HepG2 (cell line): Measurements from ENCODE around the gene KLF16. TPM values are rescaled to one million over a fixed set of nuclear protein-coding genes. Genes with fewer than 3 reads are reported as not detected.

Source experiments
- ATF6 ChIP-seq: sonication (generic); formaldehyde crosslinking; conservative IDR thresholded peaks from 2 replicates; pipeline ENCODE4 v1.4.0; 2020; ENCODE audit warnings: missing genetic modification reagents
- CAMTA2 ChIP-seq: sonication (generic); formaldehyde crosslinking; IDR thresholded peaks from 2 replicates; pipeline ENCODE4 v1.4.0; 2020; ENCODE audit warnings: mild to moderate bottlenecking, missing genetic modification reagents, borderline replicate concordance
- ESRRA ChIP-seq: sonication (generic); formaldehyde crosslinking; IDR thresholded peaks from 2 replicates; pipeline ENCODE4 v1.5.1; 2020; ENCODE audit warnings: mild to moderate bottlenecking, low read depth, missing genetic modification reagents
- FOXK2 ChIP-seq: fragments of 450-650 bp; IDR thresholded peaks from 2 replicates; pipeline ENCODE4 v1.6.1; 2016
- GZF1 ChIP-seq: sonication (generic); formaldehyde crosslinking; IDR thresholded peaks from 2 replicates; pipeline ENCODE4 v1.5.1; 2020; ENCODE audit warnings: mild to moderate bottlenecking, missing genetic modification reagents
- HHEX ChIP-seq: IDR thresholded peaks from 2 replicates; pipeline ENCODE4 v1.6.1; 2016; ENCODE audit warnings: control low read depth
- HOXA9 ChIP-seq: sonication (generic); formaldehyde crosslinking; IDR thresholded peaks from 2 replicates; pipeline ENCODE4 v1.8.1; 2022; ENCODE audit warnings: missing genetic modification reagents, mild to moderate bottlenecking, moderate library complexity, borderline replicate concordance
- LCORL ChIP-seq, 2 experiments: fragments of 450-650 bp in 1 of 2; sonication (generic) in 1 of 2; formaldehyde crosslinking in 1 of 2; IDR thresholded peaks; 2 replicates each; pipeline versions ENCODE4 v1.5.0 to v1.6.1; 2017 to 2020; ENCODE audit warnings: antibody characterized with exemption in 1 of 2, missing genetic modification reagents in 1 of 2
- MLLT10 ChIP-seq: sonication (generic); formaldehyde crosslinking; IDR thresholded peaks from 2 replicates; pipeline ENCODE4 v1.4.0; 2020; ENCODE audit warnings: missing genetic modification reagents
- NFATC3 ChIP-seq: sonication (generic); formaldehyde crosslinking; IDR thresholded peaks from 2 replicates; pipeline ENCODE4 v1.5.1; 2020; ENCODE audit warnings: mild to moderate bottlenecking, missing genetic modification reagents
- NFYB ChIP-seq: sonication (generic); formaldehyde crosslinking; IDR thresholded peaks from 2 replicates; pipeline ENCODE4 v1.4.0; 2020; ENCODE audit warnings: missing genetic modification reagents
- PLSCR1 ChIP-seq: sonication (generic); formaldehyde crosslinking; IDR thresholded peaks from 2 replicates; pipeline ENCODE4 v1.5.0; 2020; ENCODE audit warnings: missing genetic modification reagents, mild to moderate bottlenecking, borderline replicate concordance
- PRDM15 ChIP-seq: sonication (generic); formaldehyde crosslinking; IDR thresholded peaks from 2 replicates; pipeline ENCODE4 v1.4.0; 2020; ENCODE audit warnings: missing genetic modification reagents
- RELA ChIP-seq: sonication (generic); formaldehyde crosslinking; IDR thresholded peaks from 2 replicates; pipeline ENCODE4 v1.4.0; 2020; ENCODE audit warnings: missing genetic modification reagents
- SMARCE1 ChIP-seq: fragments of 450-650 bp; IDR thresholded peaks from 2 replicates; pipeline ENCODE4 v1.6.1; 2017; ENCODE audit warnings: borderline replicate concordance
- THAP11 ChIP-seq: IDR thresholded peaks from 2 replicates; pipeline ENCODE4 v1.6.1; 2016; ENCODE audit warnings: missing biosample characterization, missing genetic modification reagents
- ZBTB26 ChIP-seq: IDR thresholded peaks from 2 replicates; pipeline ENCODE4 v1.6.1; 2016; ENCODE audit warnings: missing compliant biosample characterization, missing genetic modification reagents, borderline replicate concordance
- ZBTB8A ChIP-seq: sonication (generic); formaldehyde crosslinking; IDR thresholded peaks from 2 replicates; pipeline ENCODE4 v1.4.0; 2020; ENCODE audit warnings: mild to moderate bottlenecking, low read depth, missing genetic modification reagents, borderline replicate concordance
- ZNF343 ChIP-seq: sonication (generic); formaldehyde crosslinking; IDR thresholded peaks from 2 replicates; pipeline ENCODE4 v1.4.0; 2020; ENCODE audit warnings: mild to moderate bottlenecking, missing genetic modification reagents
- ZNF44 ChIP-seq: sonication (generic); formaldehyde crosslinking; IDR thresholded peaks from 2 replicates; pipeline ENCODE4 v1.5.1; 2020; ENCODE audit warnings: mild to moderate bottlenecking, missing genetic modification reagents
- ZNF569 ChIP-seq: sonication (generic); formaldehyde crosslinking; IDR thresholded peaks from 2 replicates; pipeline ENCODE4 v1.5.0; 2020; ENCODE audit warnings: mild to moderate bottlenecking, missing genetic modification reagents, moderate library complexity, borderline replicate concordance
- ZZZ3 ChIP-seq: sonication (generic); formaldehyde crosslinking; IDR thresholded peaks from 2 replicates; pipeline ENCODE4 v1.4.0; 2020; ENCODE audit warnings: missing genetic modification reagents, mild to moderate bottlenecking, borderline replicate concordance
- polyA plus RNA-seq, 8 experiments: library from polyadenylated mRNA; depleted of rRNA in 3 of 8; stranded (reverse) in 7 of 8; unstranded in 1 of 8; fragments of >200 nt; fragmentation: Illumina TruSeq in 4 of 8; extraction: Trizol in 4 of 8; gene quantifications; 2 replicates each; pipeline versions ENCODE4 v1.2.1 to v1.2.3, GENCODE V29; 2011 to 2016; ENCODE audit warnings: low read depth in 4 of 8, missing spikeins in 1 of 8, mixed read lengths in 1 of 8; ENCODE audit not compliant: insufficient read depth in 1 of 8
- total RNA-seq, 5 experiments: library from RNA; depleted of rRNA; stranded (reverse); fragments of >200 nt; fragmentation: Illumina TruSeq; extraction: Trizol; gene quantifications; 2 replicates each; pipeline ENCODE4 v1.2.3, GENCODE V29; 2016; ENCODE audit warnings: low read depth in 1 of 5

Gene KLF16
- total and polyA plus RNA-seq, 2 of the 13 experiments (the other 11 are each of a cell fraction or from before 2014, with no cell fraction given) = 3.5 to 6.7 TPM

GRCh38 chr19:1839658-1840540 is 23.5 kb downstream of the KLF16 start (continued):
- no peak for TF ChIP-seq ATF6 (CRISPR knock-in tag)
- no peak for TF ChIP-seq SMARCE1
- TF ChIP-seq THAP11 (CRISPR knock-in tag) = no peak
- no peak for TF ChIP-seq HOXA9 (CRISPR knock-in tag)
- TF ChIP-seq LCORL (IDR thresholded peaks at IDR 0.05) = no peak
- peak; percentile 51; the same call in 1 of the 2 replicates for TF ChIP-seq LCORL (CRISPR knock-in tag; IDR thresholded peaks at IDR 0.05)
- TF ChIP-seq ZBTB26 (CRISPR knock-in tag) = no peak
- TF ChIP-seq ZNF44 = no peak; the same call in 1 of the 2 replicates
- TF ChIP-seq ZNF569 (CRISPR knock-in tag) = no peak
- TF ChIP-seq NFYB = peak; percentile 30; the same call in 1 of the 2 replicates
- TF ChIP-seq ZNF343 (CRISPR knock-in tag) = 0 out of 2 replicates have a peak, but pooled peaks have one; percentile 35
- no peak for TF ChIP-seq GZF1 (CRISPR knock-in tag)
- no peak for TF ChIP-seq CAMTA2
- no peak for TF ChIP-seq PLSCR1
- no peak for TF ChIP-seq NFATC3
- TF ChIP-seq HHEX (CRISPR knock-in tag) = no peak
- TF ChIP-seq PRDM15 (CRISPR knock-in tag) = no peak
- TF ChIP-seq ESRRA (CRISPR knock-in tag) = no peak
- TF ChIP-seq MLLT10 (CRISPR knock-in tag) = no peak
- TF ChIP-seq ZZZ3 = no peak
- no peak for TF ChIP-seq FOXK2
- no peak for TF ChIP-seq ZBTB8A
- TF ChIP-seq RELA = no peak
